Fibroblast of upper back skin (primary cell): ENCODE data around the gene CMPK1.
"Not testable (repeated sequence)": the region's sequence is repeated elsewhere in the genome, so short reads cannot be mapped to it uniquely, and the experiment has no call there.

Experiments
- DNase-seq: peaks from one replicate; pipeline ENCODE4 v3.0.0-alpha.2; 2013

CMPK1 gene, protein sequence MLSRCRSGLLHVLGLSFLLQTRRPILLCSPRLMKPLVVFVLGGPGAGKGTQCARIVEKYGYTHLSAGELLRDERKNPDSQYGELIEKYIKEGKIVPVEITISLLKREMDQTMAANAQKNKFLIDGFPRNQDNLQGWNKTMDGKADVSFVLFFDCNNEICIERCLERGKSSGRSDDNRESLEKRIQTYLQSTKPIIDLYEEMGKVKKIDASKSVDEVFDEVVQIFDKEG

DNA sequence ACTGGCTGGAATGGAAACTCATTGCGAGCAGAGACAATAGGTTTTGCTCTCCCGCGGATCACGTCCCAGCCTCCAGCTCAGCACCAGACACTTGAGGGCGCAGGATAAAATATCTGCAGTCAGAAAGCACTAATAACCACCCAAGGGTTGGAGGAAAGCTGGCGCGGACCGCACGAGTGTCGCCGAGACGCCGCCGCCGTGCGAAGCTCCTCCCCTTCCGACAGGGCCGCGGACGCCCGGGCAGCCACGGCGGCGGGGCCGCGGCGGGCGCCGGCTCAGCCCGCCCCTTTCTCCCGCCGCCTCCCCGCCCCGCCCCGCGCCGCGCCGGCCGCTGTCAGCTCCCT, at the start of gene CMPK1:
Gene CMPK1, plus strand, starts transcription at position 213 of the 344 bp plus-strand sequence. CDS start 156 bp downstream, outside the sequence.
- DNase-seq, result peak; percentile 88

GRCh38 chr1:47288116-47288515, 45.5 kb upstream of the CMPK1 start:
- not testable (repeated sequence) for DNase-seq

DNA sequence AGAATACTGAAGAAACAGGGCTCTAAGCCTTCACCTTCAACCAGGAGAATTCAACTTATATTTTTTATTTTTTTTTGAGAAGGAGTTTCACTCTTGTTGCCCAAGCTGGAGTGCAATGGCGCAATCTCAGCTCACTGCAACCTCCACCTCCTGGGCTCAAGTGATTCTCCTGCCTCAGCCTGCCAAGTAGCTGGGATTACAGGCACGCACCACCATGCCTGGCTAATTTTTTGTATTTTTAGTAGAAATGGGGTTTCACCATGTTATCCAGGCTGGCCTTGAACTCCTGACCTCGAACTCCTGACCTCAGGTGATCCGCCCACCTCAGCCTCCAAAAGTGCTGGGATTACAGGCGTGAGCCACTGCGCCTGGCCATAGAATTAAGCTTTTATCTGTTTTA, 38.7 kb upstream of the CMPK1 start:
- DNase-seq, result not testable (repeated sequence)

GRCh38 chr1:47295579-47295978, 38.0 kb upstream of the CMPK1 start:
- no peak for DNase-seq

DNA sequence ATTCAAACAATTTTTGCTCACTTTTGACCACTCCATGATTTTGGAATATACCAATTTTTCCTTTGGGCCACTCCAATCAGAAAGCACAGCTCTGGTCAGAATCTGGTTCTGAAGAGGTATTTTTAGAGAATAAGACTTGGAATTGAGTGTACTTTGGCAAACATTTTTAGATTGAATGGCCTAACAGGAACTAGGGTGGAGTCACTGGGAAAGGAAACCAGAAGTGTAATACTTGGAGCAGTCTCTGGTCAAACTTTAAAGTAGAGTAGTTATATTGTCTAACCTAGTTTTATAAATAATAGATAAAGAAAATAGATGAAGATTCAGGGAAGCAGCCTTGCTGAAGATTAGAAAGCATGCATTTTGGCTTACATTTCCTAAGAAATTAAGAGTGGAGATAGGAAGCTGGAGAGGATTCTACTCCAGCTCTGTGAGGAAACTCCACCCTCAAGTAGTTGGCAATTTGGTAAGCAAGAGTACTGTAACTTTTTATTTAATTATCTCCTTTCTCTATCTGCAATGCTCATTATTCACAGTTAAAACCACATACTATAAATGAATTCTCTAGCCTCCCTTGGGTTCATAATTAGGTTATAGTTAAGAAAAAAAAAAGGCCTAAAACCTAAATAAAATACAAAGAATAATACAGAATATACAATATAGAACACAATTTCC, 35.4 kb upstream of the CMPK1 start:
- DNase-seq, result no peak

DNA sequence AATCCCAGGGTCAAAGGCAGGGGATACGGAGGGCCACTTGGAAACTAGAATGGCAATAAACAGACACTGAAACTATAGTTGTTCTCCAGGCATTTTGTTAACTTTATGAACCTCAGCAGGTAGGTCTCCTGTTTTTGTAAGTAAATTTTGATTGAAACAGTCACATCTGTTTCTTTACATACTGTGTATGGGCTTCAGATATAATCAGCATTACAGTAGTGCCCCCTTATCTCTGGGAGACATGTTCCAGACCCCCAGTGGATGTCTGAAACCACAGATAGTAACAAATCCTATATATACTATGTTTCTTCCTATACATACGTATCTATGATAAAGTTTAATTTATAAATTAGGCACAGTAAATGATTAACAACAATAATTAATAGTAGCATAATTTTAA, 31.1 kb upstream of the CMPK1 start:
- DNase-seq, result no peak

- no peak for DNase-seq
These were observed 24.2 kb upstream of the CMPK1 start for GRCh38 chr1:47309427-47309826.

- DNase-seq, result peak; percentile 99
These were observed 19.5 kb upstream of the CMPK1 start, which contains the start of gene STIL for GRCh38 chr1:47313915-47314664. Gene STIL (minus strand): TSS chr1:47314147. CDS start chr1:47310319, 3,828 bp downstream.

DNA sequence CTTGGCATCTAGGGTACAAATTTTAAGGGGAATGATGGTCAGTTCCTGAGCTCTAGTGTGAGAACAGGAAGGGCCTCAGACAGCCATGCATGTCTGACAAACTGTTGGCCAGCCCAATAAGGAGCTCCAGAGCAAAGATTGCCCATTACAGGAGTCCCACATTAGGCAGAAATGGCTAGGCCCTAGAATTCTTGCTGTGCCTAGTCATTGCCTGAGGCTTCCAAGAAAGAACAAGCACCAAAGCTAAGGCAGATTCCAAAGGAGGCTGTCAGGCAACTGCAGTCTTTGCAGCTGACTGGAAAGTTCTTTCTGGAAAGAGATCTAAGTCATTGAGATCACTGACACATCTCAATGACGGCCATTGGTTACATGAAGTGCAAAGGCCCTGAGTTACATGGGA, 15.7 kb upstream of the CMPK1 start:
- peak; percentile 91 for DNase-seq

DNA sequence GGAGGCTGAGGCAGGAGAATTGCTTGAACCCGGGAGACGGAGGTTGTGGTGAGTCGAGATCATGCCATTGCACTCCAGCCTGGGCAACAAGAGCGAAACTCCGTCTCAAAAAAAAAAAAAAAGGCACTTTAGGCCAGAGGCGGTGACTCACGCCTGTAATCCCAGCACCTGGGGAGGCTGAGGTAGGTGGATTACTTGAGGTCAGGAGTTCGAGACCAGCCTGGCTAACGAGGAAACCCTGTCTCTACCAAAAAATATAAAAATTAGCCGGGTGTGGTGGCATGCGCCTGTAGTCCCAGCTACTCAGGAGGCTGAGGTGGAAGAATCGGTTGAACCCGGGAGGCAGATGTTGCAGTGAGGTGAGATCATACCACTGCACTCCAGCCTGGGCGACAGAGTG, 13.6 kb upstream of the CMPK1 start:
- not testable (repeated sequence) for DNase-seq

- DNase-seq, result no peak
These were observed 10.0 kb upstream of the CMPK1 start for GRCh38 chr1:47323599-47324031.

DNA sequence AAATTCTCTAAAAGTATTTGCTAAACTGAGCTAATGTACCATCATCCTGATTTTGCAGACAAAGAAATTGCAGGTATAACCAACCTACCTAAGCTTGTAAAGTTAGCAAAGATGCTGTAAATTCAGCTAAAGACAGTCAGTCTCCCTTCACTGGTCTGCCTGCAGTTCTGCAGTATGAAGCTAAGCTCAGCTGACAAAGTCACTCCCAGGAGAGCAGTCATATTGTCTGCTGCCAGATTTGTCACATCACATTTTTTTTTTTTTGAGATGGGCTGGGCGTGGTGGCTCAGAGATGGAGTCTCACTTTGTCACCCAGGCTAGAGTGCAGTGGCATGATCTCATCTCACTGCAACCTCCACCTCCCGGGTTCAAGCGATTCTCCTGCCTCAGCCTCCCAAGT, 8.9 kb upstream of the CMPK1 start:
- no peak for DNase-seq

DNA sequence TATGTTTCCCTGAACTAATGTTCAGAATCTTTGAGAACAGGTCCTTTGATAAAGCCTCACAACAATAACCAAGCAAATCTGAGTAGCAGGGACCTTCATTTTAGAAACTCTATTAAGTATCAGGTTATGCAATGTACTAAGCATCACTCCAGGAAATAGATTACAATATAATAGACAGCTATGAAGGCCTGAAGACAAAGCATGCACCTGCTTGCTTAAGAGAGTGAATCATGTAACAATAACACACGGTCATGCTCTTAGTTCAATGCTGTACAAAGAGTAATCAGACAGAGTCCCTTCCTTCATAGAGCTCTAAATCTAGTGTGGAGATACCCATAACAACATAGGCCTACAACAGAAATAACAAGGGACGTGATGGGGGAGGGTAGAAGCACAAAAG, 8.1 kb upstream of the CMPK1 start:
- no peak for DNase-seq

DNA sequence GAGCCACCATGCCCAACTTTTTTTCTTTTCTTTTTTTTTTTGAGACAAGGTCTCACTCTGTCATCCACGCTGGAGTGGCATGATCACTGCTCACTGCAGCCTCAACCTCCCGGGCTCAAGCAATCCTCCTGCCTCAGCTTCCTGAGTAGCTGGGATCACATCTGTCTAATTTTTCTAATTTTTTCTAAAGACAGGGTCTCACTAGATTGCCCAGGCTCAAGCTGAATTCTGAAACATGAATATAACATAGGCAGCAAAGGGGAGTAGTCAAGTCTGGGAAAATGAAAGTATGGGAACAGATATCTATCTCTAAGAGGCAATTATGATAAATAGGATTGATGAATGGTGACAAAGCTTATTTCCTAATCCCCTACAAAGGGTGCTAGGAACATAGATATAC, 7.3 kb upstream of the CMPK1 start:
- DNase-seq, result no peak

DNA sequence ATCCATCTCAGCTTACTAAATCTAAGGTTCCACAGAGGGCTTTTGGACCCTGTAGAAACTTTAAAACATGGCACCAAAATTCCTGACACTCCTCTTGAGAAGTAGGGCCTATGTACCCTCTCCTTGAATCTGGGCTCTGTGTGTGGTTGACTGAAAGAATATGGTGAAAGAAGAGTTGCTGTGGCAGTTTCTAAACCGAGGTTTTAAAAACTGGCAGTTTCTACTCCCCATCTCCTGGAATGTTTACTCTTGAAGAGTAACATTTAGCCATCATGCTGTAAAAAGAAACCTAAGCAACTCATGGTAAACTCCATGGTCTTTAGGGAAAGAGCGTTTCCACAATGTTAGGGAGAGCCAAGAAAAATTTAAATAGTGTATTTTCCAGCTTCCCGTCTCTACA, 4.6 kb upstream of the CMPK1 start:
- DNase-seq, result no peak

DNA sequence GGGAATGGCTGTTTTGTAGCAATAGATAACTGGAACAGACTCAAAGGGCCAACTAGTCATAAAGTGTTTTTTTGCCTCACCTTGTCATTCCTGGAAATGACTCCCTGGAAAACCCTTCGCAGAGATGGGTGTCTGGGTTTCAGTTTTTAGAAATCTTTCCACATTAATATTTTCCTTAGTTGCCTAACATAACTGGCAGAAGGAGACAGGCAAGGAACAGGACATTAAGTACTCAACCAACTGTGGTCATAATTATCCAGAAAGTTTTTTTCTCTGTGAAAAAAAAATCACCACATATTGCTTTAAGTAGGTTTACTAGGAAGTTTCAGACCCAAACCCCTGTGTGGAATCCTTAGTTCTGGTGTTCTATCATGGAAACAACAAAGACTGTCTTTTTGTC, 3.4 kb upstream of the CMPK1 start:
- no peak for DNase-seq

DNA sequence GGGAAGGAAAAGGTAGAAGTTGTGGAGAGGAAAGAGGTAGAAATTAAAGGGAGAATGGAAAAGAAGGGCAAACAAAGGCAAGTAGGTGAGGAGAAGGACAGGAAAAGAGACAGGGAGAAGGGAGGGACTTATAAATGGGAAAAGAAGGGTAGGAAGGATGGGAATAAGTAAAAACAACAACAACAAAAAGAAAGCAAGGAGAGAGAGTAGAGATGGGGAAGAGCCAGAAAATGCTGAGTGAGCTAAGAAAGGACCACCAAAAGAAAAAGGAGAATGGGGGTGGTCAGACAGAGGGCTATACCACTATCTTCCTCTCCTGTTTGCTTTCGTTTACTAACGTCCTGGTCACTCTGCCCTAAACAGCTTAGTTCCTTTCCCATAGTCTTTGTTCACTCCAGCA, 1.7 kb upstream of the CMPK1 start:
- no peak for DNase-seq

DNA sequence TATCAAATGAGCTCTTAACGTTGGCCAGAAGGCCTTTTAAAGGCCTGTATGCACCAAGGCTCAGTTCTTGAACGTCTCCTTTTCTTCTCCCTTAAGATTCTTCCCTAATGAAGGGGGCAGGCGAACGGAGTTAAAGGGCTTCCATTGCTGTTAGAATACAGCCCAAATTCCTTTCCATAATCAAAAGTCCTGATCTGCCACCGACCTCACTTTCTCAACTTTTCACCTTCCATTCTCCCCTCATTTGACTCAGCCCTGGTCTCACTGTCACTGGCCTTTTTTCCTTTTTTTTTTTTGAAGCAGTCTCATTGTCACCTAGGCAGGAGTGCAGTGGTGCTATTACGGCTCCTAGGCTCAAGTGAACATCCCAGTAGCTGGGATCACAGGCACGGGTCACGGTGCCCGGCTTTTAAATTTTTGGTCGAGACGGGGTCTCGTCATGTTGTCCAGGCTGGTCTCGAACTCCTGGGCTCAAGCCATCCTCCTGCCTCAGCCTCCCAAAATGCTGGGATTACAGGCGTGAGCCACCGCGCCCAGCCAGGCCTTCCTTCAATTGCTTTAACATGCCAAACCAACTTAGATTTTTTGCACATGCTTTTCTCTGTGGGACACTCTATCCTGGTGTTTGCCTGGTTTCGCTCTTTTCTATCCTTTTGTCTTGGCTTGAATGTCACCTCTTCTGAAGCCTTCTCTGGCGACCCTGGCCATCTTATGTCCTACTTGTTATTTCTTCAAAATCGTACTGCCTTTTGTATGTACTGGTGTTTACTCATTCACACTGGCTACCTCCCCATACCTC, 612 bp upstream of the CMPK1 start:
- no peak for DNase-seq

DNA sequence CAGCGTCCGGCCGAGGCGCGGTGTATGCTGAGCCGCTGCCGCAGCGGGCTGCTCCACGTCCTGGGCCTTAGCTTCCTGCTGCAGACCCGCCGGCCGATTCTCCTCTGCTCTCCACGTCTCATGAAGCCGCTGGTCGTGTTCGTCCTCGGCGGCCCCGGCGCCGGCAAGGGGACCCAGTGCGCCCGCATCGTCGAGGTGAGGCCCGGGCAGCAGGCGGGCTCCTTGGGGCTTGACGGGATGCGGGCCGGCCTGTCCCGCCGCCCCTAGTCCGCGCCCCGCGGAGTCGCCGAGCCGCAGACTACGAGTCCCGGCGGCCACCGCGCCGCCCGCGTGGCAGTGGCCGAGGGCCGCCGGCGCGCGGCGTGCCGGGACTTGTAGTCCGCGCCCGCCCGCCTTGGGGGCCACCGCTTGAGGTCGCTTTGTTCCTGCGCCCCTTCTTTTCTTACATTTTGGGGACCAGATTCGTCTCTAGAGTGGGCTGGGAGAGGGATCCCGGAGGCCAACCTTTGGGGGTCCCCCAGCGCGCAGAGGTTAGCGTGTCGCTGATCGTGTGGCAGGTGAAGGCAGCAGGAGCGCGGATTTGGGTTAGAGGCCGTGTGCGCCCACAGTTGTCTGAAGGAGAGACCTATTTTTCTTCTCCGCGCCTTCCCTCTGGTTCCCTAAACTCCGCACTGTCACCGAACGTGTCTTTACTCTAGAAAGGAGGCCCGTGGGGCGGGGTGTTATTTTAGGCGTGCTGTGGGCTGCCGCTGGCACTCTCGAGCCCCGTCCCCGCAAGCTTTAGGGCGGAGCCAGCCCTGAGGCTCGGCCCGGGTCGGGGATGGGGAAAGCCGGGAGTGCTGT, 553 bp downstream of the CMPK1 start:
- DNase-seq, result peak; percentile 72

- DNase-seq, result no peak
These were observed 1.3 kb downstream of the CMPK1 start for GRCh38 chr1:47334765-47335435.

DNA sequence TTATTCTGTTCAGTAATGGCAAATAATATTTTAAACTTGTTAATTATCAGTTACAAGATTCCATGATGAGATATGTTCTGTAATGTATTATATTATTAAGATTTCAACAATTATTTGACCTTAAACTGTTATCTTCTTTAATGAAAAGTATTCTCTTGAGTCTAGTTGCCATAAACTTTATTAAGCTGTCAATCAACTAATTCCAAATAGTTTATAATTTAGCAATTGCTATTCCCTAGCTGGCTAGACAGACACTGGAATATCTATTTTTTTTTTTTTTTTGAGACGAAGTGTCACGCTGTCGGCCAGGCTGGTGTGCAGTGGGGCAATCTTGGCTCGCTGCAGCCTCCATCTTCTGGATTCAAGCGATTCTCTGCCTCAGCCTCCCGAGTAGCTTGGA, 3.8 kb downstream of the CMPK1 start:
- no peak for DNase-seq
